Lower lobe of right lung (tissue), 2 donors: Measurements from ENCODE around the gene TMEM178B. TPM values are rescaled to one million over a fixed set of nuclear protein-coding genes. Genes with fewer than 3 reads are reported as not detected.
"Not testable (repeated sequence)": the region's sequence is repeated elsewhere in the genome, so short reads cannot be mapped to it uniquely, and the experiment has no call there.

ENCODE experiments used
- ATAC-seq, 2 donors: fragments of 200-7000 bp; cut with Tn5 transposase; one replicate each; pipeline ENCODE4 v1.9.1; 2020 to 2022; ENCODE audit warnings: mild to moderate bottlenecking in 2 of 2, moderate library complexity in 2 of 2
- DNase-seq: peaks from one replicate; pipeline ENCODE4 v3.0.0-alpha.2; 2020
- H3K27ac ChIP-seq: fragments of 200-600 bp; one replicate; pipeline ENCODE4 v1.8.0; 2022
- H3K27me3 ChIP-seq: fragments of 200-600 bp; one replicate; pipeline ENCODE4 v1.8.0; 2022; ENCODE audit warnings: low read depth
- H3K36me3 ChIP-seq: fragments of 200-600 bp; one replicate; pipeline ENCODE4 v1.8.0; 2022; ENCODE audit warnings: mild to moderate bottlenecking
- H3K4me1 ChIP-seq: fragments of 200-600 bp; one replicate; pipeline ENCODE4 v1.8.0; 2022
- H3K4me3 ChIP-seq: fragments of 200-600 bp; one replicate; pipeline ENCODE4 v1.8.0; 2022; ENCODE audit warnings: mild to moderate bottlenecking
- H3K9me3 ChIP-seq: fragments of 200-600 bp; one replicate; pipeline ENCODE4 v1.8.0; 2022
- intact Hi-C: fragments of 100-400 bp; cut with DNase I; formaldehyde crosslinking; loops from one replicate; pipeline ENCODE4 v1.11.0; 2022
- long read RNA-seq: library from polyadenylated mRNA; unstranded; transcript quantifications from one replicate; pipeline ENCODE4 v2.0.0, GENCODE V29; 2021
- total RNA-seq: library from RNA; stranded (reverse); fragmentation: NEBNext Ultra II Directional; extraction: Animal tissue kit (Norgen Biotek cat#: 25700); gene quantifications from one replicate; pipeline ENCODE4 v1.2.1, GENCODE V29; 2021
- TF ChIP-seq, protein P1 (sequence below): fragments of 200-600 bp; IDR thresholded peaks from one replicate; pipeline ENCODE4 v1.8.0; 2022; ENCODE audit warnings: antibody characterized with exemption, mild to moderate bottlenecking
- donor health status: DM: no; HTN: yes; CAD: no; lungs with severe emphysema.

The TMEM178B gene
- total RNA-seq: 0.18 TPM
- long read RNA-seq, partial matches to known transcripts: 0 of 1 reads
- long read RNA-seq, other reads (novel, unspliced or antisense): 1 of 1 reads

DNA sequence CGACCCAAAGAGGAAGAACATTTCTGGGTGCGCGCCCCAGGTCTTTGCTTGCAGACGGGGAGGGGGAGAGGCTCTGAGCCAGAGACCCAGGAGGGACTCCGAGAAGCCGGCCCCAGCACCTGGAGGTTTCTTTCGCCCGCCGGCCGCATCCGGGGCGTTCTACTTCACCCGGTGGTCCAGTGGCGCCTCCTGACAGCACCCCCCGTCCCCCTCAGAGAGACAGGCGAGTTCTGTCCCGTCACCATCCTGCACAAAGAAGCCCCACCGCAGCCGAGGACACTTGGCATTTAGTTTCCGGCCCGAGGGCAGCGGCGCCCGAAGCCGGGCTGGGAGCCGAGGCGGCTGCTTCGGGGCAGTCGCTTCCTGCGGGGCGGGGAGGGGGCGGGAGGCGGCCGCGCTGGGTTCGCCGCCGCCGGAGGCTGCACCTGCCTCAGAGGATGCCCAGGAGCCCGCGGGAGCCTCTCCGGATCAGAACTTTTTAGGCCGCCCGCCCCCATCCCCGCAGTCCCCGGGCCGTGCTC, at the start of gene TMEM178B:
Gene TMEM178B (plus strand): TSS at position 424 of the 521 bp plus-strand sequence.
- TF ChIP-seq, protein P1, sequence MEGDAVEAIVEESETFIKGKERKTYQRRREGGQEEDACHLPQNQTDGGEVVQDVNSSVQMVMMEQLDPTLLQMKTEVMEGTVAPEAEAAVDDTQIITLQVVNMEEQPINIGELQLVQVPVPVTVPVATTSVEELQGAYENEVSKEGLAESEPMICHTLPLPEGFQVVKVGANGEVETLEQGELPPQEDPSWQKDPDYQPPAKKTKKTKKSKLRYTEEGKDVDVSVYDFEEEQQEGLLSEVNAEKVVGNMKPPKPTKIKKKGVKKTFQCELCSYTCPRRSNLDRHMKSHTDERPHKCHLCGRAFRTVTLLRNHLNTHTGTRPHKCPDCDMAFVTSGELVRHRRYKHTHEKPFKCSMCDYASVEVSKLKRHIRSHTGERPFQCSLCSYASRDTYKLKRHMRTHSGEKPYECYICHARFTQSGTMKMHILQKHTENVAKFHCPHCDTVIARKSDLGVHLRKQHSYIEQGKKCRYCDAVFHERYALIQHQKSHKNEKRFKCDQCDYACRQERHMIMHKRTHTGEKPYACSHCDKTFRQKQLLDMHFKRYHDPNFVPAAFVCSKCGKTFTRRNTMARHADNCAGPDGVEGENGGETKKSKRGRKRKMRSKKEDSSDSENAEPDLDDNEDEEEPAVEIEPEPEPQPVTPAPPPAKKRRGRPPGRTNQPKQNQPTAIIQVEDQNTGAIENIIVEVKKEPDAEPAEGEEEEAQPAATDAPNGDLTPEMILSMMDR: no peak
- H3K27me3 ChIP-seq: peaks cover 80% of the 10 kb centered on the region
- H3K9me3 ChIP-seq: no peaks in the 10 kb centered on the region
- ATAC-seq (peak; percentile 16 to 22), DNase-seq (no peak)
- intact Hi-C loops: no loop called here
- H3K4me1 ChIP-seq: peaks cover 35% of the 10 kb centered on the region
- H3K36me3 ChIP-seq: no peaks in the 10 kb centered on the region
- H3K27ac ChIP-seq: no peak within 1 kb of the TSS
- peak within 1 kb of the TSS; percentile 55 for H3K4me3 ChIP-seq

DNA sequence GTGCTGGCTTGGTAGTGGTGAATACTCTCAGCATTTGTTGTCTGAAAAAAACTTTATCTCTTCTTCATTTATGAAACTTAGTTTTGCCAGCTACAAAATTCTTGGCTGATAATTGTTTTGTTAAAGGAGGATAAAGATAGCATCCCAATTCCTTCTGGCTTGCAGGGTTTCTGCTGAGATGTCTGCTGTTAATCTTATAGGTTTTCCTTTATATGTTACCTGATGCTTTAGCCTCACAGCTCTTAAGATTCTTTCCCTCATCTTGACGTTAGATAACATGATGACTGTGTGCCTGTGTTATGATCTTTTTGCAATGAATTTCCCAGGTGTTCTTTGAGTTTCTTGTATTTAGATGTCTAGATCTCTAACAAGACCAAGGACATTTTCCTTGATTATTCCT, 49.2 kb upstream of the TMEM178B start:
- Histone ChIP-seq H3K9me3 (peaks cover 6% of the 10 kb centered on the region), H3K4me3 (no peak overlapping the region), H3K4me1 (no peaks in the 10 kb centered on the region), H3K27ac (no peak overlapping the region), H3K27me3 (no peaks in the 10 kb centered on the region), H3K36me3 (no peaks in the 10 kb centered on the region)
- DNase-seq: no peak
- intact Hi-C loops: no loop called here
- TF ChIP-seq, protein P1: no peak
- ATAC-seq: no peak

DNA sequence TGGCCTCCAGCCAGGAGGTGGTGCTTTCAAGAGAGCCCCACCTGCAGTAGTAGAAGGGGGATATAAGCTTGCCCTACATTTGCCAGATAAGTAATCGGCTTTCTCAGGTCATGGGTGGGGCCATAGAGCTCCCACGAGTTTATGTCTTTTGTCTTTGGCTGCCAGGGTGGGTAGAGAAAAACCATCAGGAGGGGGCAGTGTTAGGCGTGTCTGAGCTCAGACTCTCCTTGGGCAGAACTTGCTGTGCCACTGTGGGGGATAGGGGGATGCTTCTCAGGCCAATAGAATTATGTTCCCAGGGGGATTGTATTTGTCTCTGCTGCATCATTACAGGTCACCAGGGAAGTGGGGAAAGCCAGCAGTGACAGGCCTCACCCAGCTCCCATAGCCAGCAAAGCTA, 46.8 kb upstream of the TMEM178B start:
- H3K4me3 ChIP-seq: no peak overlapping the region
- H3K4me1 ChIP-seq: no peaks in the 10 kb centered on the region
- H3K36me3 ChIP-seq: no peaks in the 10 kb centered on the region
- H3K9me3 ChIP-seq: peaks cover 6% of the 10 kb centered on the region
- H3K27ac ChIP-seq: no peak overlapping the region
- no peak for ATAC-seq
- intact Hi-C loops: no loop called here
- DNase-seq: no peak
- H3K27me3 ChIP-seq: peaks cover 7% of the 10 kb centered on the region
- TF ChIP-seq, protein P1: no peak

DNA sequence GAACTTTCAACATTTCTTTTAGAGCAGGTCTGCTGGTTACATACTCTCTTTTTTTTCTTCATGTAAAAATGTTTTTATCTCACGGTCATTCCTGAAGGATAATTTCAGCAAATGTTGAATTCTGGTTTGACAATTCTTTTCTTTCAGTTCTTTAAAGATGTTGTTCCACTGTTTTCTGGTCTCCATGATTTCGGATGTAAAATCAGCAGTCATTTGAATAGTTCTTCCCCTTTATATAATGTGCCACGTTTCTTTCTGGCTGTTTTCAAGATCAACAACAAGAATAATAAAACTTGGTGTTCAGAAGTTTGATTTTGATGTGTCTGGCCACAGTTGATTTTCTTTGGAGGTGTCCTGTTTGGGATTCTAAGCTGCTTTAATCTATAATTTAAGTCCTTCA, 45.1 kb upstream of the TMEM178B start:
- no peak overlapping the region for H3K27ac ChIP-seq
- TF ChIP-seq, protein P1: no peak
- H3K36me3 ChIP-seq: no peaks in the 10 kb centered on the region
- DNase-seq (no peak), ATAC-seq (no peak)
- peaks cover 7% of the 10 kb centered on the region for H3K27me3 ChIP-seq
- no peaks in the 10 kb centered on the region for H3K4me1 ChIP-seq
- no peak overlapping the region for H3K4me3 ChIP-seq
- peaks cover 6% of the 10 kb centered on the region for H3K9me3 ChIP-seq
- intact Hi-C loops: no loop called here

DNA sequence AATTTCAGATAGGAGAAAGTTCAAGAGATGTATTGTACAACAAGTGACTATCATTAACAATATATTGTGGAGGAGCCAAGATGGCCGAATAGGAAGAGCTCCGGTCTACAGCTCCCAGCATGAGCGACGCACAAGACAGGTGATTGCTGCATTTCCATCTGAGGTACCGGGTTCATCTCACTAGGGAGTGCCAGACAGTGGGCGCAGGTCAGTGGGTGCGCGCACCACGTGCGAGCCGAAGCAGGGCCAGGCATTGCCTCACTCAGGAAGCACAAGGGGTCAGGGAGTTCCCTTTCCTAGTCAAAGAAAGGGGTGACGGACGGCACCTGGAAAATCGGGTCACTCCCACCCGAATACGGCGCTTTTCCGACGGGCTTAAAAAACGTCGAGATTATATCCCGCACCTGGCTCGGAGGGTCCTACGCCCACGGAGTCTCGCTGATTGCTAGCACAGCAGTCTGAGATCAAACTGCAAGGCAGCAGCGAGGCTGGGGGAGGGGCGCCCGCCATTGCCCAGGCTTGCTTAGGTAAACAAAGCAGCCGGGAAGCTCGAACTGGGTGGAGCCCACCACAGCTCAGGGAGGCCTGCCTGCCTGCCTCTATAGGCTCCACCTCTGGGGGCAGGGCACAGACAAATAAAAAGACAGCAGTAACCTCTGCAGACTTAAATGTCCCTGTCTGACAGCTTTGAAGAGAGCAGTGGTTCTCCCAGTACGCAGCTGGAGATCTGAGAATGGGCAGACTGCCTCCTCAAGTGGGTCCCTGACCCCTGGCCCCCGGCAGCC, 41.1 kb upstream of the TMEM178B start:
- intact Hi-C loops: not testable (repeated sequence)

DNA sequence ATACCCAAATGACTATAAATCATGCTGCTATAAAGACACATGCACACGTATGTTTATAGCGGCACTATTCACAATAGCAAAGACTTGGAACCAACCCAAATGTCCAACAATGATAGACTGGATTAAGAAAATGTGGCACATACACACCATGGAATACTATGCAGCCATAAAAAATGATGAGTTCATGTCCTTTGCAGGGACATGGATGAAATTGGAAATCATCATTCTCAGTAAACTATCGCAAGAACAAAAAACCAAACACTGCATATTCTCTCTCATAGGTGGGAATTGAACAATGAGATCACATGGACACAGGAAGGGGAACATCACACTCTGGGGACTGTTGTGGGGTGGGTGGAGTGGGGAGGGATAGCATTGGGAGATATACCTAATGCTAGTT, 35.8 kb upstream of the TMEM178B start:
- H3K9me3 ChIP-seq, H3K36me3 ChIP-seq, intact Hi-C loops, H3K27me3 ChIP-seq, H3K27ac ChIP-seq, DNase-seq, H3K4me1 ChIP-seq, ATAC-seq, H3K4me3 ChIP-seq: not testable (repeated sequence)

More for the DNA sequence above, 41.1 kb upstream of the TMEM178B start:
- not testable (repeated sequence) for DNase-seq, H3K4me1 ChIP-seq, H3K36me3 ChIP-seq, H3K27me3 ChIP-seq, H3K4me3 ChIP-seq, H3K27ac ChIP-seq, ATAC-seq, H3K9me3 ChIP-seq
